Activated CD8-positive, alpha-beta T cell treated with anti-CD3 and anti-CD28 coated beads, Interleukin-2, amount 10 ng/mL, durations not matched to agents 7 days and 5 days (primary cell): ENCODE measurements around the gene MYO1H. TPM values are rescaled to one million over a fixed set of nuclear protein-coding genes. Genes with fewer than 3 reads are reported as not detected.
"Not testable (repeated sequence)": the region's sequence is repeated elsewhere in the genome, so short reads cannot be mapped to it uniquely, and the experiment has no call there.

Source experiments
- ATAC-seq: fragments of 150-1000 bp; cut with Tn5 transposase; one replicate; pipeline ENCODE4 v1.10.0; 2021; ENCODE audit warnings: moderate library complexity
- CTCF ChIA-PET: fragments of 350-600 bp; sonication (Branson Sonifier 250); formaldehyde crosslinking; loops from one replicate; lab custom pipeline; 2021; ENCODE audit warnings: antibody characterized with exemption; lab: Charles Lee
- POLR2A ChIA-PET: fragments of 350-600 bp; sonication (Branson Sonifier 250); formaldehyde crosslinking; loops from one replicate; lab custom pipeline; 2021; ENCODE audit warnings: antibody characterized with exemption; lab: Charles Lee
- DNase-seq: peaks from one replicate; pipeline ENCODE4 v3.0.0-alpha.2; 2020
- H3K27ac Mint-ChIP-seq: one replicate; pipeline ENCODE4 v1.8.0; 2021; ENCODE audit warnings: mild to moderate bottlenecking, mixed read lengths
- H3K27me3 Mint-ChIP-seq: one replicate; pipeline ENCODE4 v1.8.0; 2021; ENCODE audit warnings: low read depth, mixed read lengths
- H3K36me3 Mint-ChIP-seq: one replicate; pipeline ENCODE4 v1.8.0; 2021; ENCODE audit warnings: low read depth, mixed read lengths
- H3K4me1 Mint-ChIP-seq: one replicate; pipeline ENCODE4 v1.8.0; 2021; ENCODE audit warnings: low read depth, mixed read lengths
- H3K4me3 Mint-ChIP-seq: one replicate; pipeline ENCODE4 v1.8.0; 2021; ENCODE audit warnings: mild to moderate bottlenecking, mixed read lengths
- H3K9me3 Mint-ChIP-seq: one replicate; pipeline ENCODE4 v1.8.0; 2022; ENCODE audit warnings: mixed read lengths; ENCODE audit not compliant: insufficient read depth
- total RNA-seq, 2 experiments: library from RNA; stranded (reverse); gene quantifications; one replicate each; pipeline ENCODE4 v1.2.3, GENCODE V29; 2021

MYO1H gene
- total RNA-seq, 2 experiments from 2014 or later, result not detected

- Mint-ChIP-seq H3K27ac (no peak overlapping the region), H3K27me3 (peaks cover 24% of the 10 kb centered on the region), H3K9me3 (no peaks in the 10 kb centered on the region), H3K4me1 (no peaks in the 10 kb centered on the region), H3K4me3 (no peak overlapping the region), H3K36me3 (no peaks in the 10 kb centered on the region)
- DNase-seq, result no peak
- ATAC-seq, result no peak
- ChIA-PET CTCF (interaction anchor here (1.0 to 1.8 kb wide), 3 partner anchors 40 to 184 kb away, joined by 3 to 5 read pairs (median 3); no protein-coding TSS in a partner anchor), POLR2A (no interaction called here)
These were observed 40.5 kb downstream of the MYO1H start for GRCh38 chr12:109388167-109388563.

GRCh38 chr12:109389146-109389545, 41.4 kb downstream of the MYO1H start:
- no peak overlapping the region for H3K4me3 Mint-ChIP-seq
- DNase-seq (no peak), ATAC-seq (peak; percentile 42)
- no peaks in the 10 kb centered on the region for H3K4me1 Mint-ChIP-seq
- no peaks in the 10 kb centered on the region for H3K36me3 Mint-ChIP-seq
- CTCF ChIA-PET, result interaction anchor here (0.6 to 1.8 kb wide), 5 partner anchors 10 to 456 kb away, joined by 3 to 5 read pairs (median 3); no protein-coding TSS in a partner anchor
- peaks cover 24% of the 10 kb centered on the region for H3K27me3 Mint-ChIP-seq
- H3K9me3 Mint-ChIP-seq, result no peaks in the 10 kb centered on the region
- H3K27ac Mint-ChIP-seq, result no peak overlapping the region
- POLR2A ChIA-PET, result no interaction called here

DNA sequence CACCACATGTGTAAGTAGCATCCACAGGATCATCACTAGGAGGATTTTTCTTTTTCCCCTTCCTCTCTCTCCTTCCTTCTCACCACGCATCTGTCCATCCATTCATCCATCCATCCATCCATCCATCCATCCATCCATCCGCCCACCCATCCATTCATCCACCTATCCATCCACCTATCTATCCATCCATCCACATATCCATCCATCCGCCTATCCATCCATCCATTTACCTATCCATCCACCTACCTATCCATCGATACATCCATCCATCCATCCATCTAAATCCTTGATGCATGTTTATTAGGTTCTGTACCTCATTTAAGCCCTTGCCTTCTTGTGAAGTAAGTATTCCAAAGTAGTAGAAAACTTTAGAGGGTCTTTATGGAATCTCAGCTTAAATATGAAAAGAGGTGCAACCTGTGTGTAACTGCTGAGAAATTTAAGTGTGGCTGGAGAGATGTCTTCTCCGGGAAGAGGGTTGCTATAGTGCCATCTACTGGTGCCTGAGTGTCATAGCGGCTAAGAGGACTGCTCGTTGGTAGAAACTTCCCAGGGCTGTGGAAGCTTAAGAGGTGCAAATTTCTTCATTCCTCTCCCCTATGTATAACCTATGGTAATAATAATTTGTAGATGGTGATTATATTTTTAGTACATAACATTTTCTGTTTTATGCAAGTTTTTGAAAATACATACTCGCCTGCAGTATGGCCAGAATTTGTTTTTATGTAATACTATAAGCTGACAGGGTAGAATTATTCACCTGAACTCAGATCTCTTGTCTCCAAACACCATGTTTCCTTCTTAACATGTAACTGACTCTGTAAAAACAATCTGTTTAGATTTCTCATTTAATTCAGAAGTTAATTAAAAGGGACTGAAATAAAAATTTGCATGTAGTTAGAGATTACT, 46.0 kb downstream of the MYO1H start:
- no peak overlapping the region for H3K27ac Mint-ChIP-seq
- ATAC-seq, result peak; percentile 72
- H3K4me3 Mint-ChIP-seq, result no peak overlapping the region
- no peaks in the 10 kb centered on the region for H3K9me3 Mint-ChIP-seq
- H3K36me3 Mint-ChIP-seq, result no peaks in the 10 kb centered on the region
- peaks cover 17% of the 10 kb centered on the region for H3K27me3 Mint-ChIP-seq
- POLR2A ChIA-PET, result no interaction called here
- CTCF ChIA-PET, result interaction anchor here (0.5 to 2.2 kb wide), 36 partner anchors 8 to 295 kb away, joined by 3 to 10 read pairs (median 4); partner anchors contain the start of gene ACACB
- peak; percentile 61 for DNase-seq
- H3K4me1 Mint-ChIP-seq, result no peaks in the 10 kb centered on the region

- ChIA-PET POLR2A (no interaction called here), CTCF (interaction anchor here (0.8 to 2.2 kb wide), 9 partner anchors 9 to 283 kb away, joined by 3 to 10 read pairs (median 4); no protein-coding TSS in a partner anchor)
- Mint-ChIP-seq H3K9me3 (no peaks in the 10 kb centered on the region), H3K4me1 (no peaks in the 10 kb centered on the region), H3K27ac (no peak overlapping the region), H3K4me3 (no peak overlapping the region), H3K27me3 (peaks cover 15% of the 10 kb centered on the region), H3K36me3 (no peaks in the 10 kb centered on the region)
- ATAC-seq, result no peak
- no peak for DNase-seq
These were observed 47.2 kb downstream of the MYO1H start for GRCh38 chr12:109394891-109395290.

DNA sequence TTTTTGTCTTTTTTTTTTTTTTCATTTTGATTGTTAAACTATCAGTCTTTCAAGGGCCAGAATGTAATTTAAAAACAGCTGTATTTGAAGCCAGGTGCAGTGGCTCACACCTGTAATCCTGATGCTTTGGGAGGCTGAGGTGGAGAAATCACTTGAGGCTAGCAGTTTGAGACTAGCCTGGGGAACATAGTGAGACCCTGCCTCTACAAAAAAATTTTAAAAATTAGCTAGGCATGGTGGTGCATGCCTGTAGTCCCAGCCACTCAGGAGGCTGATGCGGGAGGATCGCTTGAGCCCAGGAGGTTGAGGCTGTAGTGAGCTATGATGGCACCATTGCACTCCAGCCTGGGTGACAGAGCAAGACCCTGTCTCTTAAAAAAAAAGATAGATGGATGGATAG, 57.1 kb downstream of the MYO1H start:
- H3K27me3 Mint-ChIP-seq, result peaks cover 17% of the 10 kb centered on the region
- ATAC-seq, H3K9me3 Mint-ChIP-seq, POLR2A ChIA-PET, H3K36me3 Mint-ChIP-seq, H3K27ac Mint-ChIP-seq, H3K4me3 Mint-ChIP-seq, H3K4me1 Mint-ChIP-seq, DNase-seq, CTCF ChIA-PET: not testable (repeated sequence)

DNA sequence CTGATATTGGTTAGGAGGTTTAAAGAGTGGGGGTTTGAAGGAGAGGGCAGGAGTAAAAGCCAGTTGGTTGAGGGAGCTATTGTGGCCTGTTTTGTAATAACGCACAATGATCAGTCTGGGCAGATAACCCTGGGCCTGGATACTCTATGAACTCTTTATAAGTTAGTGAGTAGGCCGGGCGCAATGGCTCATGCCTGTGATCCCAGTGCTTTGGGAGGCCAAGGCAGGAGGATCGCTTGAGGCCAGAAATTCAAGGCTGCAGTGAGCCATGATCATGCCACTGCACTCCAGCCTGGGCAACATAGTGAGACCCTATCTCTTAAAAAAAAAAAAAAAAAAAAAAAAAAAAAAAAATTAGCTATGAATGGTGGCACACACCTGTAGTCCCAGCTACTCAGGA, 58.4 kb downstream of the MYO1H start:
- H3K36me3 Mint-ChIP-seq, H3K4me1 Mint-ChIP-seq, POLR2A ChIA-PET, DNase-seq, H3K27ac Mint-ChIP-seq, H3K9me3 Mint-ChIP-seq, H3K4me3 Mint-ChIP-seq, ATAC-seq: not testable (repeated sequence)
- CTCF ChIA-PET, result interaction anchor here (0.8 kb wide), 1 partner anchor 27 kb away, joined by 3 read pairs; no protein-coding TSS in a partner anchor
- H3K27me3 Mint-ChIP-seq, result peaks cover 16% of the 10 kb centered on the region

- POLR2A ChIA-PET, result interaction anchor here (0.6 kb wide), 1 partner anchor 81 kb away, joined by 3 read pairs; no protein-coding TSS in a partner anchor
- no peaks in the 10 kb centered on the region for H3K4me1 Mint-ChIP-seq
- ATAC-seq (no peak), DNase-seq (no peak)
- CTCF ChIA-PET, result interaction anchor here (0.9 to 1.4 kb wide), 2 partner anchors 10 to 34 kb away, joined by 3 read pairs; no protein-coding TSS in a partner anchor
- peaks cover 15% of the 10 kb centered on the region for H3K27me3 Mint-ChIP-seq
- peaks cover 4% of the 10 kb centered on the region for H3K9me3 Mint-ChIP-seq
- H3K27ac Mint-ChIP-seq, result no peak overlapping the region
- no peak overlapping the region for H3K4me3 Mint-ChIP-seq
- no peaks in the 10 kb centered on the region for H3K36me3 Mint-ChIP-seq
These were observed 71.3 kb downstream of the MYO1H start for GRCh38 chr12:109418848-109419480.

- POLR2A ChIA-PET, result no interaction called here
- no peaks in the 10 kb centered on the region for H3K4me1 Mint-ChIP-seq
- no peaks in the 10 kb centered on the region for H3K36me3 Mint-ChIP-seq
- ATAC-seq (no peak), DNase-seq (no peak)
- H3K27ac Mint-ChIP-seq, result no peak overlapping the region
- no peak overlapping the region for H3K4me3 Mint-ChIP-seq
- H3K27me3 Mint-ChIP-seq, result peaks cover 14% of the 10 kb centered on the region
- H3K9me3 Mint-ChIP-seq, result peaks cover 4% of the 10 kb centered on the region
- CTCF ChIA-PET, result interaction anchor here (1.0 to 2.2 kb wide), 2 partner anchors 11 to 27 kb away, joined by 3 to 11 read pairs; no protein-coding TSS in a partner anchor
These were observed 73.8 kb downstream of the MYO1H start for GRCh38 chr12:109421355-109422087.

DNA sequence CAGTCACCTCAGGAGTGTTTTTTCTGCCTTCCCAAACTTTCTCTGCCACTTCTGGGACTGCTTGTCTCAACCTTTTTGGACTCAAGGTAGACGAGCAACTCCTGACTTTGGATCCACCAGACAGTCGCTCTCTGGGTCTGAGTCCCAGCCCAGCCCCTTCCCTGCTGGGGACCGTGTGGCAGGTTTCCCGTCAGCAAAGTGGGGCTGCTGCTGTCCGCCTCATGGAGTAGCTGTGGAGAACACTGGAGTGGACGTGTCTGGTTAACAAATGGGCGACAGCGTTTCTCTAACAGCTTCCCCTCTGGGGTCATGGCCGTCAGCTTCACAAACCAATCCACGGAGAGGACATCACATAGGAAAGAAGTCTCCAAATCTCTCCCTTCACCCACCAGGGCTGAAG, 74.6 kb downstream of the MYO1H start:
- peaks cover 14% of the 10 kb centered on the region for H3K27me3 Mint-ChIP-seq
- ChIA-PET POLR2A (no interaction called here), CTCF (interaction anchor here (1.0 to 2.2 kb wide), 2 partner anchors 11 to 28 kb away, joined by 3 to 11 read pairs; no protein-coding TSS in a partner anchor)
- H3K27ac Mint-ChIP-seq, result no peak overlapping the region
- H3K36me3 Mint-ChIP-seq, result no peaks in the 10 kb centered on the region
- H3K9me3 Mint-ChIP-seq, result peaks cover 4% of the 10 kb centered on the region
- H3K4me1 Mint-ChIP-seq, result no peaks in the 10 kb centered on the region
- DNase-seq, result no peak
- no peak overlapping the region for H3K4me3 Mint-ChIP-seq
- ATAC-seq, result no peak

DNA sequence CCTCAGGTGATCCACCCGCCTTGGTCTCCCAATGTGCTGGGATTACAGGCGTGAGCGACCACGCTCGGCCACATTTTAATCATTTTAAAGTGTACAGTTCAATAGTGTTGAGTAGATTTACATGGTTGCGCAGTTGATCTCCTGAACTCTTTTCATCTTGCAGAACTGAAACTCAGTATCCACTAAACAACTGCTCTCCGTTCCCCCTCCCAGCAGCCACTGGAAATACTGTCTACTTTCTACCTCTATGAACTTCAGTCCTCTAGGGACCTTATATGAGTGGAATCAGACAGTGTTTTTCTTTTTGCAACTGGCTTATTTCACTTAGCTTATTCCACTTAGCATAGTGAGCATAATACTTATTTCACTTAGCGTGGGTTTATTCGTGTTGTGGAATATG, 75.7 kb downstream of the MYO1H start:
- Mint-ChIP-seq H3K9me3 (peaks cover 4% of the 10 kb centered on the region), H3K27me3 (peaks cover 14% of the 10 kb centered on the region), H3K36me3 (no peaks in the 10 kb centered on the region), H3K4me1 (no peaks in the 10 kb centered on the region), H3K27ac (no peak overlapping the region), H3K4me3 (no peak overlapping the region)
- ChIA-PET CTCF (interaction anchor here (2.2 kb wide), 1 partner anchor 10 kb away, joined by 11 read pairs; no protein-coding TSS in a partner anchor), POLR2A (no interaction called here)
- no peak for ATAC-seq
- no peak for DNase-seq

DNA sequence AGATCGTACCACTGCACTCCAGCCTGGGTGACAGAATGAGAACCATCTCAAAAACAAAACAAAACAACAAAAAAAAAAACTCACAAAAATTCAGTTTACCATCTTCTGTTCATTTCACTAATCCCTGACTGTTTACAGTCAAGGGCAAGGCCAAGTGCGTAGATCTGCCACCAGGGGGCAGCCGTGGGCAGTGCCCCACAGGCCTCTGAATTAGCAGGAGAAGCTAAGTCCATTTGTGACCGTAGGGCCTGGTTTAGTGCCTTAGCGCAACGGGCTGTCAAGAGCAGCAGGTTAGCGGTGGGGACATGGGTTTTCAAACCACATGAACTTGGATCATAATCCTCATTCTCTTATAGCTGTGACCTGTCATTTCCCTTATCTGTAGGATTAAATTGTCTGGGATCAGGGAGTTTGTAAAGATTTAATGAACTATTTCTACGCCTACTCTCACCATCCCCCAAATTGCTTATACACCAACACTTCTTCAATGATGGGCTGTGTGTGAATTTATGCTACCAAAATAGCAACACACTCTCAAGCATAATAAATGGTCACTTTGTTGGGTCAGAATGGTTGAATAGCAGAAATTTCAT, 80.4 kb downstream of the MYO1H start:
- ATAC-seq, result peak; percentile 92
- POLR2A ChIA-PET, result no interaction called here
- H3K27ac Mint-ChIP-seq, result no peak overlapping the region

More for the DNA sequence above, 80.4 kb downstream of the MYO1H start:
- H3K27me3 Mint-ChIP-seq, result peaks cover 2% of the 10 kb centered on the region
- H3K36me3 Mint-ChIP-seq, result no peaks in the 10 kb centered on the region
- peak; percentile 83 for DNase-seq
- CTCF ChIA-PET, result interaction anchor here (0.6 to 2.4 kb wide), 23 partner anchors 9 to 417 kb away, joined by 3 to 18 read pairs (median 3); partner anchors contain the start of genes KCTD10 and UBE3B
- no peaks in the 10 kb centered on the region for H3K9me3 Mint-ChIP-seq
- peaks cover 6% of the 10 kb centered on the region for H3K4me1 Mint-ChIP-seq
- H3K4me3 Mint-ChIP-seq, result no peak overlapping the region
